ENCODE results near the gene GALNT18. TPM values are rescaled to one million over a fixed set of nuclear protein-coding genes. Genes with fewer than 3 reads are reported as not detected.

Gene GALNT18
- polyA plus RNA-seq, 1 donor (not counting 4 experiments of a cell fraction or from before 2014, with no cell fraction given) = 27.2 TPM

DNA sequence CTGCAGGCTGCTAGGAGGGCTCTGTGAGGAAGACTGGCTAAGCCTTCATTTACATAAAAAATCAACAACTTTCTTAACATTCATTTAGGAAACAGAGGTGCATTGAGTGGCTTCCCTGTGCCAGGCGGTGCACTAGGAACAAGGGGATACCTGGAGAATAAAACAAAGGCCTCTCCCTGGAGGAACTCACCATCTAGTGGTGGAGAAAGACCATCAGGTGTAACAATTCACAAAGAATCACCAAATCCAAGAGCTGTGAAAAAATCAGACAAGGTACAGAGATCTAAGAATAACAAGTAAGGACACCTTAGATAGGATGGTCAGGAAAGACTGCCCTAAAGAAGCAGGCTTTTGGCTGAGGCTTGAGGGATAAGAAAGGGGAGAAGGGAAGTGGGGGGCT is 309.1 kb downstream of the GALNT18 start:
- no peaks in the 10 kb centered on the region for H3K27me3 ChIP-seq (ENCODE audit: control insufficient read depth, extremely low read depth, insufficient read depth, low read length)
- H3K79me2 ChIP-seq (ENCODE audit: control insufficient read depth, insufficient read depth, low read length) = no peaks in the 10 kb centered on the region
- no peaks in the 10 kb centered on the region for H3K9me1 ChIP-seq (ENCODE audit: control insufficient read depth, extremely low read depth, insufficient read depth, low read length)
- peaks cover 16% of the 10 kb centered on the region for H3K4me1 ChIP-seq (ENCODE audit: control insufficient read depth, extremely low read depth, insufficient read depth, low read length)
- H3K9ac ChIP-seq (ENCODE audit: control insufficient read depth, extremely low read depth, insufficient read depth, low read length) = no peak overlapping the region
- H3K36me3 ChIP-seq (ENCODE audit: control insufficient read depth in 2 of 2, extremely low read depth in 1 of 2, insufficient read depth in 2 of 2, low read length in 2 of 2) = no peaks in the 10 kb centered on the region
- DNase-seq (ENCODE audit: low read depth, low spot score) (no peak), FAIRE-seq (no peak)
- peak overlapping the region; percentile 35 for H3K27ac ChIP-seq (ENCODE audit: control insufficient read depth, insufficient read depth, low read length)
- H4K20me1 ChIP-seq (ENCODE audit: control insufficient read depth, extremely low read depth, insufficient read depth, low read length) = no peaks in the 10 kb centered on the region
- H3K4me3 ChIP-seq (ENCODE audit: control insufficient read depth in 2 of 3, extremely low read depth in 1 of 3, insufficient read depth in 2 of 3, low read depth in 1 of 3, low read length in 3 of 3) = no peak overlapping the region
- dilution Hi-C loops (cut with MboI; ENCODE audit: extremely low pct_ligation_motif_present, low sequenced_read_pairs) = no loop called here
- no peak overlapping the region for H3K4me2 ChIP-seq (ENCODE audit: control insufficient read depth, extremely low read depth, insufficient read depth, low read depth, low read length)
- H2AFZ ChIP-seq (ENCODE audit: control insufficient read depth, low read length) = no peak overlapping the region
- no peaks in the 10 kb centered on the region for H3K9me3 ChIP-seq (ENCODE audit: control insufficient read depth, low read depth, low read length)
- TF ChIP-seq EZH2 (IDR thresholded peaks at IDR 0.05; ENCODE audit: low read length) = no peak
- TF ChIP-seq, protein P1, sequence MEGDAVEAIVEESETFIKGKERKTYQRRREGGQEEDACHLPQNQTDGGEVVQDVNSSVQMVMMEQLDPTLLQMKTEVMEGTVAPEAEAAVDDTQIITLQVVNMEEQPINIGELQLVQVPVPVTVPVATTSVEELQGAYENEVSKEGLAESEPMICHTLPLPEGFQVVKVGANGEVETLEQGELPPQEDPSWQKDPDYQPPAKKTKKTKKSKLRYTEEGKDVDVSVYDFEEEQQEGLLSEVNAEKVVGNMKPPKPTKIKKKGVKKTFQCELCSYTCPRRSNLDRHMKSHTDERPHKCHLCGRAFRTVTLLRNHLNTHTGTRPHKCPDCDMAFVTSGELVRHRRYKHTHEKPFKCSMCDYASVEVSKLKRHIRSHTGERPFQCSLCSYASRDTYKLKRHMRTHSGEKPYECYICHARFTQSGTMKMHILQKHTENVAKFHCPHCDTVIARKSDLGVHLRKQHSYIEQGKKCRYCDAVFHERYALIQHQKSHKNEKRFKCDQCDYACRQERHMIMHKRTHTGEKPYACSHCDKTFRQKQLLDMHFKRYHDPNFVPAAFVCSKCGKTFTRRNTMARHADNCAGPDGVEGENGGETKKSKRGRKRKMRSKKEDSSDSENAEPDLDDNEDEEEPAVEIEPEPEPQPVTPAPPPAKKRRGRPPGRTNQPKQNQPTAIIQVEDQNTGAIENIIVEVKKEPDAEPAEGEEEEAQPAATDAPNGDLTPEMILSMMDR (optimal IDR thresholded peaks at IDR 0.05 in 1 of 3, IDR thresholded peaks at IDR 0.05 in 1 of 3, conservative IDR thresholded peaks at IDR 0.05 in 1 of 3; ENCODE audit: extremely low read depth in 1 of 3, insufficient read depth in 2 of 3, low read length in 3 of 3) = no peak

DNA sequence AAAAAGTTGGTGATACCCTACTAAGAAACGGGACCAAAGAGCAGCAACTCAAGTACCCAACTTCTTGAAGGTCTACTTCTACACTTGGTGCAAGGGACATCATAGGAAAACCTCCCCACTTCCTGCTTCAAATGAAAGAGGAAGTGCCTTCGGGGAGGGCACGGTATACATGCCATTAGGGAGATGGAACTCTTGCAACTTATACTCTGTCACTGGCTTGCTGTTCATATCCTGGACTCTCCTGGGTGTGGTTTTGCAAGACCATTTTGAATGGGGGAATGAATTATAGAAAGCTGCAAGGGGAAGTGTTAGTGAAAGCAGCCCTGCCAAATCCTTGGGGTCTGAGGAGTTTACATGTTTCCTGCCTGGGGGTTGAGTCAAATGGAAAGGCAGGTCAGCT is 310.6 kb downstream of the GALNT18 start:
- no peaks in the 10 kb centered on the region for H3K9me1 ChIP-seq (ENCODE audit: control insufficient read depth, extremely low read depth, insufficient read depth, low read length)
- H3K36me3 ChIP-seq (ENCODE audit: control insufficient read depth in 2 of 2, extremely low read depth in 1 of 2, insufficient read depth in 2 of 2, low read length in 2 of 2) = no peaks in the 10 kb centered on the region
- no peak overlapping the region for H3K4me2 ChIP-seq (ENCODE audit: control insufficient read depth, extremely low read depth, insufficient read depth, low read depth, low read length)
- TF ChIP-seq, protein P1 (optimal IDR thresholded peaks at IDR 0.05 in 1 of 3, IDR thresholded peaks at IDR 0.05 in 1 of 3, conservative IDR thresholded peaks at IDR 0.05 in 1 of 3; ENCODE audit: extremely low read depth in 1 of 3, insufficient read depth in 2 of 3, low read length in 3 of 3) = no peak
- TF ChIP-seq EZH2 (IDR thresholded peaks at IDR 0.05; ENCODE audit: low read length) = no peak
- H3K79me2 ChIP-seq (ENCODE audit: control insufficient read depth, insufficient read depth, low read length) = no peaks in the 10 kb centered on the region
- FAIRE-seq (no peak), DNase-seq (ENCODE audit: low read depth, low spot score) (no peak)
- H3K4me3 ChIP-seq (ENCODE audit: control insufficient read depth in 2 of 3, extremely low read depth in 1 of 3, insufficient read depth in 2 of 3, low read depth in 1 of 3, low read length in 3 of 3) = no peak overlapping the region
- dilution Hi-C loops (cut with MboI; ENCODE audit: extremely low pct_ligation_motif_present, low sequenced_read_pairs) = no loop called here
- H3K9ac ChIP-seq (ENCODE audit: control insufficient read depth, extremely low read depth, insufficient read depth, low read length) = no peak overlapping the region
- H4K20me1 ChIP-seq (ENCODE audit: control insufficient read depth, extremely low read depth, insufficient read depth, low read length) = no peaks in the 10 kb centered on the region
- no peaks in the 10 kb centered on the region for H3K9me3 ChIP-seq (ENCODE audit: control insufficient read depth, low read depth, low read length)
- no peak overlapping the region for H3K27ac ChIP-seq (ENCODE audit: control insufficient read depth, insufficient read depth, low read length)
- peaks cover 16% of the 10 kb centered on the region for H3K4me1 ChIP-seq (ENCODE audit: control insufficient read depth, extremely low read depth, insufficient read depth, low read length)
- no peak overlapping the region for H2AFZ ChIP-seq (ENCODE audit: control insufficient read depth, low read length)
- H3K27me3 ChIP-seq (ENCODE audit: control insufficient read depth, extremely low read depth, insufficient read depth, low read length) = no peaks in the 10 kb centered on the region

Data from keratinocyte (primary cell).